Activated CD4-positive, alpha-beta T cell treated with anti-CD3 and anti-CD28 coated beads for 1 hour (primary cell): ENCODE measurements around the gene EEF1AKMT3.
"Not testable (repeated sequence)": the region's sequence is repeated elsewhere in the genome, so short reads cannot be mapped to it uniquely, and the experiment has no call there.

Experiments used
- DNase-seq: peaks from one replicate; pipeline ENCODE4 v3.0.0-alpha.2; 2020

The EEF1AKMT3 gene

DNA sequence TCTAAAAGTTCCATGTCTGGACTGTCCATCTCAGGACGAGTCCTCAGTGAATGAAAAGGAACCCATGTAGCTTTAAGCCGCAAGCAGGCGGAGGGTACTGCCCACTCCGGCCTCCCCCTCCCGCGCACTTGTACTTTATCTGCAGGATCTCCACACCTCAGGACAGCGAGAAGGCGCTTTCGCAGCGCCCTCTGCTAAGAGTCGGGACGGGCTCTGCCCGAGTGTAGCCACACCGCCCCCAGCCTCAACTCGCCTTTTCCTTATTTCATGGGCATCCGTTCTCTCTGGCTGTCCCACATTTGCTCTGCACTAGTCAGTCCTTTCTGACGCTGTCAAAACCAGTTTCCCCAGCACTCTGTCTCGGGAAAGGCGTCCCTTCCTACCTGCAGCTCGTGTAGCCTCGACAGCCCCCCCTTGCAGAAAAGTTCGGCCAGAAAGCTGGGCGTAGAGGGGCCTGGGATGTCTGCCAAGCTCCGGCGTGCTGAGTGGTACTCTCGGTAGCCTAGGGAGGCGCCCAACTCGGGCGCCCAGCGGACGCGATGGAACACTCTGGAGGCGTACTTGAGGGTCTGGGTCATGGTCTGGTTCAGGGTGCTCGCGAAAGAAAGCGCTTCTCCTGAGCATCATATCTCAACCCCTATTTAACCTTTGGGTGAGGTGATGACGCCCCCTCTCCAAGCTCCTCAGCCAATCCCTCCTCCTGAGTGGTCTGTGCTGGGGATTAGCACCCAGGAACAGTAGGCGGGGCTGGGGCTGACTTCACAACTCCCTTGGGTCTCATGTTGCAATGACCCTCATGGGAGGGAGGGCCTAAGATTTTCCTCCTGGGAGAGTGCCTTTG, 5.7 kb upstream of the EEF1AKMT3 start, which contains the start of gene CYP27B1:
Gene CYP27B1 (minus strand): TSS at position 615 of the 841 bp plus-strand sequence. CDS start 37 bp downstream, at position 578.
- DNase-seq = no peak

DNA sequence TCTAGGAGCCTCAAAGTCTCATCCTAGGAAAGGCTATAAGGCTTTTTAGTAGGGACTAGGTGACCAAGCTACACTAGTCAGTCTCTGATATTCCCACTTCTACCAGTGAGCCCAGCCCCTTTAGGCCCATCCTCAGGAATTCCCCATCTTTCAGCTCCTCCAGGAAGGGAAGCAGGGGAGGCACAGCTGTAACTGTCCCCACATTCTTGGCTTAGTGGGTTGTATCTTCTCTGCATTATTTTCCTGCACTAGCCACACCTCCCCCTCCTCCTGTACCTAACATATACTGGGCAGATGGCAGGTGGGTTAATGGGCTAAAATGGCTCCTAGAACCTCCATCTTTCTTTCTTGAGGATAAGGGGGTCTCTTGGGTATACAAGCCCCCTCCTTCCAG, 5.1 kb upstream of the EEF1AKMT3 start:
- DNase-seq = no peak

DNA sequence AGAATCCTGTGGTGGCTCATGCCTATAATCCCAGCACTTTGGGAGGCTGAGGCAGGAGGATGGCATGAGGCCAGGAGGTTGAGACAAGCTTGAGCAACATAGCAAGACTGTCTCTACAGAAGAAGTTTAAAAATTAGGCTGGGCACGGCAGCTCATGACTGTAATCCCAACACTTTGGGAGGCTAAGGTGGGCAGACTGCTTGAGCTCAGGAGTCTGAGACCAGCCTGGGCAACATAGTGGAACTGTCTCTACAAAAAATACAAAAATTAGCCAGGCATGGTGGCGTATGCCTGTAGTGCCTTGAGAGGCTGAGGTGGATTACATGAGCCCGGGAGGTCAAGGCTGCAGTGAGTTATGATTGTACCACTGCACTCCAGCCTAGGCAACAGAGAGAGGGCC, 4.5 kb upstream of the EEF1AKMT3 start:
- no peak for DNase-seq

DNA sequence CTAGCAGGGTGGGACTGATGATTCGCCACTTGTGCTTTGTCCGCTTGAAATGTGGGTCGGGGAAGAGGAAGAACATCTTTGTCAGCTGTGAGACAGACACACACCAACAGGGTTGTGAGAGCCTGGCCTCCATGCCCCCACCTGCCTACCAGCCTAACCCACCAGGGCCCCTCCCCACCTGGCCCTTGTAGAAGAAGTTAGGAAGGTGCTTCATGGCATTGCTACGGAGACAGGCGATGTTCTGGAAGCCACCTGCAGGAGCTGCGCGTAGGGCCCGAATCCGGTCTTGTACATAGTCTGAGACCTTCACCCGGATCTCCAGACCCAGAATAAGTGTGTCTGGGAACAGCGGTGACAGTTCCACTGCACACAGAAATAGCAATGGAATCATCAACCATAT, 2.8 kb upstream of the EEF1AKMT3 start:
- DNase-seq = no peak

DNA sequence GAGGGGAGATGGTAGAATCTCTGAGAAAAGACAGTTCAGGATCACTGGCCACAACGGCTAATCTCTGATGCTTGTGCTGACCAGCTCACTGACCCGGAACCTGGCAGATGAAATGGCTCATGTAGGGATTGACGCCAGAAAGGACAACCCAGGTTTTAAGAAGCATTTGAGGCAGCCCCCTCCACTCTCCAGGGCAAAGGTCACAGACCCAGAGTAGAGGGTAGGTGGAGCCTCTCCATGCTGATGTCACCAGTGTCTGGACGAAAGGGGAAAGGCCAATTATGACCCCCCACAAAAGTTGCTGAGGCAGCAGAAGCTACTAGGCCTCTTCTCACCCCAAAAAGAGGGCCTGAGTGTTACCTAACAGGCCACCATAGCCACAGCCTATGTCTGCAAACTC, 1.7 kb upstream of the EEF1AKMT3 start:
- no peak for DNase-seq

DNA sequence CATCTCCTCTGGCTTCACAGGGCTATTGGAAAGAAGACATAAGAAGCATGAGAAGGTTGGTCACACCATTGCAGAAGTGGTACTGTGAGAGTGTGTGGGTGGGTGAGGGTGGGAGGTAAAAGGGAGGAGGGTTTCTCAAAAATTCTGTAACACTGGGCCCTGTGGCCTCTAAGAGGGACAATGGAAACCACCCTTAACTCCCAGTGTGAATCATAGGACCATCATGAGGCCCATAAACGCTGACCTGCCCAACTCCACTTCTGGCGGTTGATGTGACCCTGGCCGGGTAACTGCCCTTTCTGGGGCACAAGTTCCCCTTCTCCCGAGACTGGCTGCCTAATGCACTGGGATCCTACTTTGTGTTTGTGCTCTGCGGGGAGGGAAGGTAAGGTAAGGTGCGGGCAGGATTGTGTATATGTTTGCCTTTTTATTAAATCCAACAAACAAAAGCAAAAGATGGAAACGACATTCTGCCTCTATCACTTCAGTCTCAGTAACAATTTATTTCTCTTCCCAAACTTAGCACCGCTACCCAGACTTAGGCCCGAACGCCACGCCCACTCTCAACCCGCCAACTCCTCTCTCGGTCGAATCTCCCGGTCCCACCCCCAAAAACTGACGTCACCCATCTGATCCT, 1.1 kb upstream of the EEF1AKMT3 start:
- DNase-seq = peak; percentile 67

DNA sequence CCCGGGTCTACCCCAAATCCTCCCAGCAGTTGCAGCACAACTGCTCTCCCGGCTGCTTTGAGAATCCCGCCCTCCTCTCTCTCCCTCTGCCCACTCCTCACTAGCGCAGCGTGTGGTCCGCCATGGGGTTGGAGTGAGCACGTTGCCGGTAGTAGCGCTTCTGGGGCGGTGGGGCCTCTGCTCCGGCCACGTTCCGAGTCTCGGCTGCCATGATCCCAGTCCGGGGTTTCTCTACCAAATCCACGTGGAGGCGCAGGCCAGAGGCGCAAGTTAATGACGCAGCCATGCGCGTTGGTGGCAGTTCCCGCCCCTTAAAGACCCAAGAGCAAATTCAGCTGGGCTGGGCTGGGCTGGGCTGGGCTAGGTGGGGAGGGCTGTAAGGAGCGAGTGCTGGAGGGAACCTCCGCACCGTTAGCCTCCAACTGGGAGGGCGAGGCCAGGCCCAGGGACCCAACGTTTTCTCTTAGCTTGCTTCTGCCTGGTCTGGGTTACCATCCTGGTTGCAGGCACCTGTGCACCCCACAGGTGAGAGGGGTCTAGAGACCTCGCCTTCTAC, 463 bp upstream of the EEF1AKMT3 start, which contains the start of gene METTL1:
Gene METTL1 (minus strand): TSS at position 233 of the 556 bp plus-strand sequence. CDS start 22 bp downstream, at position 211.
- peak; percentile 81 for DNase-seq

DNA sequence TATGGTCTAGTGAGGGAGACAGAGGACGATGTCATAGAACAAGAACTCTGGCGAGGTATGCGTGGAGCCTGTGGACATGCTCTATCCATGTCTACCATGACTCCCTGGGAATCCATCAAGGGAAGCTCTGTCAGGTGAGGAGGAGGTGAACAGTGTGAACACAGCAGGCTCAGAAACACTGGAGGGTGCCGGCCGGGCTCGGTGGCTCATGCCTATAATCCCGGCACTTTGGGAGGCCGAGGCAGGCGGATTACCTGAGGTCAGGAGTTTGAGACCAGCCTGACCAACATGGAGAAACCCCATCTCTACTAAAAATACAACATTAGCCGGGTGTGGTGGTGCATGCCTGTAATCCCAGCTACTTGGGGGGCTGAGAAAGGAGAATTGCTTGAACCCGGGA, 2.2 kb downstream of the EEF1AKMT3 start:
- not testable (repeated sequence) for DNase-seq

DNA sequence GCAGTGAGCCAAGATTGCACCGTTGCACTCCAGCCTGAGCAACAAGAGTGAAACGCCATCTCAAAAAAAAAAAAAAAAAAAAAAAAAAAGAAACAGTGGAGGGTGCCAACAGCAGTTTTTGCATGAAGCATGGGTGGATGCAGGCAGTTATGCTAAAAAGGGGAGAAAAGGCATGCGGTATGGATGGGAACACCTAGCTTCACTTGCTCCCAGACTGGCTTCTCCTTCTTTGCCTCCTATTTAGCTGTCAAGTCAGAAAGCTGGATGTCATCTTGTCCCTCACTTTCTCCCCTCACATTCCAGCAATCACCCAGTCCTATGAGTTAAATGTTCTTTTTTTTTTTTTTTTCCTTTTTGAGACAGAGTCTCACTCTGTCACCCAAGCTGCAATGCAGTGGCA, 2.6 kb downstream of the EEF1AKMT3 start:
- DNase-seq = no peak

DNA sequence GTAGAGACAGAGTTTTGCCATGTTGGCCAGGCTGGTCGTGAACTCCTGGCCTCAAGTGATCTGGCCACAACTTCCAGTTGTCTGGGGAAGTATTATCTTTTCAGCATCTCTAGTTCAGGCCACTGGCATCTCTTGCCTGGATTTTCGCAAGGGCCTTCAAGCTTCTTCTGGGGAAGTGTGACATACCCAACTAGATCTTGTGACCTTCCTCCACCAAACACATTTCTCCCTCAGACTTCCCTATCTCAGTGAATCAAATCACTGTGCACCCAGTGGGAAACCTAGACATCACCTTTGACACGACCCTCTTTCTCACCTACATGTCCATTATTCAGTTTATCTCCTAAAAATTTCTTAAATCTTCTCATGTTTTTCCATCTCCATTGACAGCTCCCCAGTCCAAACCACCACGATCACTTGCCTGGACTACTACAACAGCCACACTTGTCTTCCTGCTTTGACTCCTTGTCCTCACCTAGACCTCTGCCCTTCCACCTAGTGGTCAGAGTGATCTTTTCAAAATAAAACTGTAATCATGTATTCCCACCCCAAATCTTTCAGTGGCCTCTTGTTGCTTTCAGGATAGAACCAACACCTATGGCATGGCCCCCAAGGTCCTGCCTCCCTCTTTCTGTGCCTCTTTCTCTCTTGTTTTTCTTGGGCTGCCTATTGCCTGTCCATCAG, 3.3 kb downstream of the EEF1AKMT3 start:
- no peak for DNase-seq

DNA sequence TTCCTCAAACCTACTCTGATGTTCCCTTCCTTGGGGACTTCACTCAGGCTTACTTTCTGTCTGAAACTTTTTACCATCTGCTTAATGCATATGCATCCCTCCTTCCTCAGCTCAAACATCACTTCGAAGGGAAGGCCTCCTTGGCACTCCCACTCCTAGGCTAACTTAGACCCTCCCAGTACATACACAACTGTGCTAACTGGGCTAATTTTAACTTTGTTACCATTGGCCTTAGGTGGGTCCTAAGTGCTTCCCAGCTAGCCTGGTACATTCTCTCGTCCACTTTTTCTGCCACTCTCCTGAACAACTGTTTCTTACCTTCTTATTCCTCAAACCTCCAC, 3.8 kb downstream of the EEF1AKMT3 start:
- no peak for DNase-seq

DNA sequence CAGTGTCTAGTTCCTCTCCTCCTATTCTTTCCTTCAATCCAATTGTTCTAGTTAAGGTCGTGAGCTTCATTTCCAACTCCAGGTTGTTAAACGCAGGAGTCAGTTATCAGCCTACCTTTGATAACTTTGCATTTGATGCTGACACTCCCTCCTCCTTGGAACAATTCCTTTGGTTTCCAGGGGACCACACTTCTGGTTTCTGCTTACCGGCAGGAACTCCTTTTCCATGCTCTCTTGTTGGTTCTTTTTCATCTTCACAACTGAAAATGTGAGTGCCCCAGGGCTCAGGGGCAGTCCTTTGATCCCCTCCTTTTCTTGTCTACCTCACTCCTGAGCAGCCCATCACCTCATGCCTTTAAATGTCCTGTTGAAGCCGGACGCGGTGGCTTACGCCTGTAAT, 5.0 kb downstream of the EEF1AKMT3 start:
- DNase-seq = no peak

DNA sequence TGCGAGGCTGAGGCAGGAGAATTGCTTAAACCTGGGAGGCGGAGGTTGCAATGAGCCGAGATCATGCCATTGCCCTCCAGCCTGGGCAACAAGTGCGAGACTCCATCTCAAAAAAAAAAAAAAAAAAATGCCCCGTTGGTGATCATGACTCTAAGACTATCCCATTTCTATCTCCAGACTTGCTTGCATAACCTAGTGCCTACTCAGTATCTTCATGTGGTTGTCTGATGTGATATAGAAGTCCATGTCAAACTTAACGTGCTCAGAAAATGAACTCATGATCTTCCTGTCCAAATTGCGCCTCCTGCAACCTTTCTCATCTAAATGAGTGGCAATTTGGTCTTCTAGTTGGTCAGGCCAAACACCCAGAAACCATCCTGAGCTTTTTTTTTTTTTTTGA, 5.5 kb downstream of the EEF1AKMT3 start:
- no peak for DNase-seq

DNA sequence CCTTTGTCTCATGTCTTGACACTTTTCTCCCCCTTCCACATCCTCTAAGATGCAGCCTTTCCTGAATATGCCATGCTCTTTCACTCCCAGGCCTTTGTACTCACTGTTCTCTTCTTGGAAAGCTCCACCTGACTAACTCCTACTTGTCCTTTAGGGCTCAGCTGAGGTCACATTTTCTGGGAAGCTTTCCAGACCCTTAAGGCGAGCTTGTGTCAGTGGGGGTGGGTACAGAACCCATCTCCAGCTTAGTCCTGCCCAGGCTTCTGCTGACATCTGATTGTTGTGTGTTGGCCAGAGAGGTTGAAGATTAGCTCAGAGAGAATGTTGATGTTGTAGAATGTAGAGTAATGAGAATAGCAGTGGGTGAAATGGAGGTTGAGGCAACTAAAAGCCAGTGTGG, 7.3 kb downstream of the EEF1AKMT3 start:
- no peak for DNase-seq

DNA sequence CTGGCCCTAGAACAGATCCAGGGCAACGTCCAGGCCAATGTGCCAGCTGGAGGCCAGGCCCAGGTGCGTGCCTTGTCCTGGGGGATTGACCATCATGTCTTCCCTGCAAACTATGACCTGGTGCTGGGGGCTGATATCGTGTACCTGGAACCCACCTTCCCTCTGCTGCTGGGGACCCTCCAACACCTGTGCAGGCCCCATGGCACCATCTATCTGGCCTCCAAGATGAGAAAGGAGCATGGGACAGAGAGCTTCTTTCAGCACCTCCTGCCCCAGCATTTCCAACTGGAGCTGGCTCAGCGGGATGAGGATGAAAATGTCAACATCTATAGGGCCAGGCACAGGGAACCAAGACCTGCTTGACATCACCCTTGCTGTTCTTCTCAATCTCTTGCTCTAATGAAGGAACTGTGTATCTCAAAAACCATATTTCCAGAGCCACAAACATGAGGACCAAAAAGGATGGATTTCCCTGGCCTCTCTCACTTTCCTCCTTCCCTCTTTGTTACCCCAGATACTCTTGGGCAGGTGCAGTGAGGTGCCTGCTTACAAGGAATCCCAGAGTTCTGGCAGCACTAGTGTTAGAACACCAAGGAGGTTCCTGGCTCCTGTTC, 8.0 kb downstream of the EEF1AKMT3 start:
- DNase-seq = no peak

DNA sequence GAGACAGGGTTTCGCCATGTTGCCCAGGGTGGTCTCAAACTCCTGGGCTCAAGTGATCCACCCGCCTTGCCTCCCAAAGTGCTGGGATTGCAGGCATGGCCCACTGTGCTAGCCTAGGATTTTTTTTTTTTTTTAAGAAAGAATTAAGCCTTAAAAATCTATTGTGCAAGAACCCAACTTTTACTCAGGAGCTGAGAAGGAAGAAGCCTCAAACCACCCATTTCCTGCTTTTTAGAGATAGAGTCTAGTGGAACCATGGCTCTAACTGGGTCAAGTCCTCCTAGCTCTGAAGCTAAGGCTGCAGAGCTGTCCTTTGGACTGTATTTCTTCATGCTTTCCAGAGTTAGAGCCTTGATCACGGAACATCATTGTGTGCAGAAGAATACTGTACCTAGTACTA, 8.8 kb downstream of the EEF1AKMT3 start:
- DNase-seq = no peak

DNA sequence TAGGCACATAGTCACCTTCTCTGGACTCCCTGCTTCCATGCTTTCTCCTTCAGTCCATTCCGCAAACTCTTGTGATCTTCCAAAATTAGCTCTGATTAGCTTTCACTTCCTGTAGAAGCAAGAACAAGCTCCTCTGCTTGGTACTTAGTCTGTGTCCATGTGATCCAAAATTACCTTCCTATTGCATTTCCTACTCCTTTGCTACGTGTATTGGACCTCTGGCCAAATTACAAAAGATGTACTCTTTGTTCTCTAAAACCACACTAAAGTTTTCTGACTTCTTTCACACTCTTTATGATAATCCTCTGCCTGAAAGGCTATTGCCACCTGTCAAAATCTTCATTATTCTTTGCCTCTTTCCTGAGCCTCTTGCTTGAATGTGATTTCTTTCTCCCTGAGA, 9.4 kb downstream of the EEF1AKMT3 start:
- no peak for DNase-seq

DNA sequence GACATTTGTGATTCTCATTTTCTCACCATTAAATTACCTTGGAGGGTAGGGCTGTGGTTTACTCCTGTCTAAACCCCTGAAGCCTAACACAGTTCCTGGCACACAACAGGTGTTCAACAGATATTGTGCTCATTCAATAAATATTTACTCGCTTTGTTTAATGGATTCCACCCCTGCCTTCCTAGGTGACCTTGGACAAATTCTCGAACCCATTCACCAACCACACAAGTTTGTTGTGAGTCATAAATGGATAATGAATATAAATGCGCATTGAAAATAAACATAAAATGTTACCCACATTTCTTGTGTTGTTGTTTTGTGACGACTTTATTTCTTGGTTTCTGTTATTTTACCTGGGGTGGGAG, 9.8 kb downstream of the EEF1AKMT3 start:
- no peak for DNase-seq

DNA sequence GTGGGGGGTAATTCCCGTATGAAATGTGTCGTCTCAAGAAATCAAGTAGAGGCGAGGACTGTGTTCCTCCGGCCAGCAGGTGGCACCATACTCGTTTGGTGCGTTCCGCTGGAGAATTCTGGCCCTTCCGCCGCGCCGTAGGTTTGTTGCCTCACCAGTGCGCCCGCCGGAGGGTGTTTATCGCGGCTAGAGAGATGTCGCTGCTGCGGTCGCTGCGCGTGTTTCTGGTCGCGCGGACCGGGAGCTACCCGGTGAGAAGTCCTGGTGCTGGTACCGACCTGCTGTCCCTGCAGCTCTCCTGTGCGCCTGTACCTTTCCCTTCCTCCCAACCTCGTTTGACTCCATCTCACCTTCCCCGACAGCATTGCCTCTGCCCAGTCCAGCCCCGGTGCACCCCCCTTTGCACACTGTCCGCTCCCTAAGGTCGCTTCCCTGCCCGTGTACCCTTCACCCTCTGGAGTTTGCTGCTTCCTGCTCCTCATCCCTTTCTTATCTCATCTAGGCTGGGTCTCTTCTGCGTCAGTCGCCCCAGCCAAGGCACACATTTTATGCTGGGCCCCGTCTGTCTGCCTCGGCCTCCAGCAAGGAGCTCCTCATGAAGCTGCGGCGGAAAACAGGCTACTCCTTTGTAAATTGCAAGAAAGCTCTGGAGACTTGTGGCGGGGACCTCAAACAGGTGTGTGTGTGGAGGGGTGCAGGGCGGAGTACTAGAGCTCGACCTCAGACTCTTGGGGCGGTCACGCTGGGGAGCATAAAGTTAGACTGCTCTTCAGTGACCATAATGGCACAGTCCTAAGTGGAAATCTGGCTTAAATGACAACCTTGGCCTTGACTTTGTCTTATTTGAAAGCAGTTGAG, 10.4 kb downstream of the EEF1AKMT3 start, which contains the start of gene TSFM:
Gene TSFM (plus strand): TSS at position 180 of the 858 bp plus-strand sequence. CDS start 15 bp downstream, at position 195.
- peak; percentile 93 for DNase-seq

DNA sequence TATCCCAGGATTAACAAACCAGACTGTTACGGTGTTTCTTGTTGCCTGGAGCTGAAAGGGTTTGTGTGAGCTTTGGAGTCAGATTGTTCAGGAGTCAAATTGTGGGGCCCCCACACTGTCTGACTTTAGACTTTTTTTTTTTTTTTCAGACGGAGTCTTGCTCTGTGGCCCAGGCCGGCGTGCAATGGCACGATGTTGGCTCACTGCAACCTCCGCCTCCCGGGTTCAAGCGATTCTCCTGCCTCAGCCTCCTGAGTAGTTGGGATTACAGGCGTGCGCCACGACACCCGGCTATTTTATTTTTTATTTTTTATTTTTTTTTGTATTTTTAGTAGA, 11.0 kb downstream of the EEF1AKMT3 start:
- no peak for DNase-seq

DNA sequence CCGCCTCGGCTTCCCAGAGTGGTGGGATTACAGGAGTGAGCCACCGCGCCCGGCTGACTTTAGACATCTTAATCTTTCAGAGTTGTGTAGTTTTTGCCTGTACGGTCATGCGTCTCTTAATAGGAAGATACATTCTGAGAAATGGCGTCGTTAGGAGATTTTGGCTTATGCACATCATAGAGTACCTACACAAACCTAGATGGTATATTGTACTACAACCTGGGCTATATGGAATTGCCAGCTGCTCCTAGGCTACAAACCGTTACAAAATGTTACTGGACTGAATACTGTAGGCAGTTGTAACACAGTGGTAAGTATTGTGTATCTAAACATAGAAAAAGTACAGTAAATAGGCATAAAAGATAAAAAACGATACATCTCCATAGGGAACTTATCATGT, 11.4 kb downstream of the EEF1AKMT3 start:
- DNase-seq = no peak

DNA sequence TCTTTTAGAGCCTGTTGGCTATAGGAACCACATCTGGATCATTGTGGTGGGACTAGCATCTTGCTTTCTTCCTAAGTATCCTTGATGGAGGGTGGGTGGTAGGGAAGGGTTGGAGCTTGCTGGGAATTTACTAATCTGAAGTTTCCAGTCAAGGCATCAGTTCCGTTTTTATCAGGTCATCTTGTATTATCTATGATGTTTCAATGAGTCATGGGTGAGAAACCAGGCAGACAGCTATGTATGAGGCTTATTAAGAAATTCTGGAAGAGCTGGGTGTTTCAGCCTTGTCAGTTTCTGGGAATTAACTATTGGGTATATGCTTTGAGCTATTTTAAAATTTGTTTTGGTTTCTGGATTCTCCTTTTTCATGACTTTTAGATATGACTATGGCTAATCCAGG, 21.5 kb downstream of the EEF1AKMT3 start:
- no peak for DNase-seq
